Hematopoietic multipotent progenitor cell treated with erythropoietin and hydrocortisone succinate and interleukin-3 and kit ligand, for 8 days (in vitro differentiated cells): Measurements from ENCODE around the gene SLC22A5.
A peak's percentile ranks its signal among the peaks of the same experiment; 100 is the strongest.
"Not testable (repeated sequence)": the region's sequence is repeated elsewhere in the genome, so short reads cannot be mapped to it uniquely, and the experiment has no call there.

ENCODE experiments used
- DNase-seq: peaks from one replicate; pipeline ENCODE4 v3.0.0-alpha.2; 2015

SLC22A5 gene

DNA sequence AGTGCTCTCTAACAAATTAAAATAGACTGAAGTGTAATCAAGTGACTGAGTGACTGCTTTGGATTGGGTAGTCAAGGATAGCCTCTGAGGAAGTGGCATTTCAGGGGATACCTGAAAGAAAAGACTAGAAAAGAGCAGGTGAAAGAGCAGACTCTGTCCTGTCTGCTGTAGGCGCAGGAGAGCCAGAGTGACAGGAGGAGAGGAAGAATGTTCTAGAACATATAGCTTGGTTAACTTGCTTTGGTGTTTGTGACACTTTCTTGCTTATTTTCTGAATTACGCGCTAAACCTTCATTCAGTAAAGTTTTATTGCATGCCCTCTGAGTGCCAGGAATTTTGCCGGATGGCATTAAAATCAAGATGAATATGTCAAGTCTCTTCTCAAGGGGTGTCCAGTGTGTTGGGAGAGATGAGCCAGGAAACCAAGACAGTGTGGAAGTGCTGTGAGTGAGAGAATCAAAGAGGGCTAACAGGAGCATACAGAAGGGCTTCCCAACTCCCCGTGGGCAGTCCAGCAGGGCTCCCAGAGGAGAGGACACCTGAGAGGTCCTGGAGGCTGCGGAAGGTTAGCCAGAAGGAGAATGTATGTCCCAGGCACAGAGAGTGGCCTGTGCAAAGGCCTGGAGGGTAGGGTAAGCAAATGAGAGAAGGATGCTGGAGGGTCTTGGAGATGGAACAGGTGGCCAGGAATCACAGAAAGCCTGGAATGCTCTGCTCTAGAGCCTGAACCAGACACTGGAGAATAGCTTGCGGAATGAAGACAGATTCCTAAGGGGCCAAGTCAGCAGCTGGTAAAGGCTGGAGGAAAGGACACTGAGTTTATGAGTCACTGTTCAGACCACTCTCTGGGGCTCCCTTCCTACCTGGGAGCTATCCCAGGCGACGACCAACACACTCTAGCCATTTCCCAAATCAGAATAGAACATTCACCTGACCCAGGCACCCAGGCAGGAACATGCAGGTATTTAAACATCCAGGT, 59.3 kb downstream of the SLC22A5 start:
- no peak for DNase-seq

DNA sequence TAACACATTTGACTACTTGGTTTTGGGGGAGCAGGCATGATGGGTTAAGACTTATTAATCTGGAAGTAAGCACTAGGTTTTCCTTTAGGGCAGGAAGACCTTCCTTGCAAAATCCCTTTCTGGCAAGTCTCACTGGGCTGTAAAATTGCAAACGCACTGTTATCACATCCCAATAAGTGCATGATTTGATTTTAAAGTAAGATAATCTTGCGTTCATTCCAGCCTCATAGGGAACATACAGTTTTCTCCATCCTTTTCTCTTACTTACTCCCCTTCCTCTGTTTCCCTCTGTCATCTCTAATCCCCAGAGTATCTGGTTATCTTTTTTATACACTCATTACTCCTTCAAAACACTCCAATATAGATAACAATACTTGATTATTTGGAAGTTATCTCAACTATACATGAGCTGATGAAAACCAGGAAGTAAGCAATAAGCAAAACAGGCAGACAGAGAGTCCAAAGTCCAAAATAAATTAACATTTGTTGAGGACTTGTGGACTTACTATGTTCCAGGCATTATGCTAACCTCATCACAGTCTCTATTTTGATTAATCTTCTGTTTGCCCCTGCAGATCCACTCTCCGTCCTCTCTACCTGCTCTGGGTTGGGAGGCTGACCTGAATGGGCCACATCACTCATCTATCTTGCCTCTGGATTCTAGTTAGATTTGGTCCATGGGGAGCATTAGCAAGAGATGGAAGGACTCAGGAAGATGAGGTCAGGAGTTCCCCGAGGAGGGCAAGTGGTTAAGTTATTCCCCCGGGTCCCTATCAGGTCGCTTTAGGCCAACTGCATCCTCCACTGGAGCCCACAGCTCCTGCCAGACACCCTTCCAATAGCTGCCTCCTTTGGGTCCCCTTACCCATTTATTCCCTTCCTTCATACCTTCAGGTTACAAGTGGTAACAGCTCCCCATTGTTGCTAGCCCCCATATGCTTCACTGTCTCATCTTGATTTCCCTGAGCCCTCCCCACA, 60.2 kb downstream of the SLC22A5 start:
- peak; percentile 36 for DNase-seq

DNA sequence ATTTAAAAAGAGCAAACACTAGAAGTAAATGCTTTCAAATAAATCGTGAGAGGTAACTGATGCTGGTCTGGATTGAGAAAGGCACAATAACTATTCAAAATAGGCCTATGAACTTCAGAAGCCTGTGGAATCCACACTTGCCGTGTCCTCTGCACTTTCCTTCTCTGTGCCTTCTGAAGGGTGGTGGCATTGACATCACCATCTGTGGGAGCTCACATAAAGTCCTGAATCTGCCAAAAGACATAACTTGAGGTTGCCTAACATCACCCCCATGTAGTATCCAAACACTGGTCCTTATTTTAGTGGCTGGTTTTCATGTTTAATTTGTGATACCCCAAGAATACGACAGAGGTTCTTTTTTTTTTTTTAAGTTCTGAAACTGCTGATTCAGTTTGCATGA, 61.2 kb downstream of the SLC22A5 start:
- no peak for DNase-seq

DNA sequence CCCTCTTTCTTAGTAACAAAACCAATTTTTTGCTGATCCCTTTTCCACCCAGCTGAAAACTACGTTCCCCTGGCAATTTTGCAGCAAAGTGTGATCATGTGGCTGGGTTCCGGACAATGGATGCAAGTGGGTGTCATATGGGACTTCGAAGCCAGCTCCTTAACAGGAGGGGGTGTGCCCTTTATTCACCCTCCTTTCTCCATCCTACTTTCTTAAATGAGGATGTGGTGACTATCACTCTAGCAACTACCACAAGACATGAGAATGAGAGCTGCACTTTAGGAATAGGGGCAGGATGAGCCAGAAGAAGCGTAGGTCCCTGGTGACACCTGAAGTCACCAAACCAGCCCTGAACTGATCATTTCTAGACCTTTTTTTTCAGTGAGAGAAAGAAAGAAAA, 62.1 kb downstream of the SLC22A5 start:
- no peak for DNase-seq

DNA sequence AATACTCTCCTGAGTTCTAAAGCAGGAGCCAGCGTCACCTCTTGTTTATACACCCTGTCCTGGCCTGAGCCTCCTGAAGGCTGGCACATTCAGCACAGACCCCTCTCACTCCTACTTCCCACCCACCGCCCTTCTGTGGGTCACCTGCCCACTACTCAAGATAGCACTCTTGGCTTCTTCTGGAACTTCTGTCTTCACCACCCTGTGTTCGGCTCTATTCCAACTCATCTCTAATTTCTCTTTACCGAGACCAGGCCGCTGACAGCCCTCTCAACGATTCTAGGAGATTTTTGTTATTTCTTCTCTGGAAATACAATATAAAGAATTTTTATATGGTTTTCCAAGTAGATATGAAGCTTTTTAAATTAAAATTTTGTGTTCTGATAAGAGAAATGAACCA, 63.6 kb downstream of the SLC22A5 start:
- no peak for DNase-seq

DNA sequence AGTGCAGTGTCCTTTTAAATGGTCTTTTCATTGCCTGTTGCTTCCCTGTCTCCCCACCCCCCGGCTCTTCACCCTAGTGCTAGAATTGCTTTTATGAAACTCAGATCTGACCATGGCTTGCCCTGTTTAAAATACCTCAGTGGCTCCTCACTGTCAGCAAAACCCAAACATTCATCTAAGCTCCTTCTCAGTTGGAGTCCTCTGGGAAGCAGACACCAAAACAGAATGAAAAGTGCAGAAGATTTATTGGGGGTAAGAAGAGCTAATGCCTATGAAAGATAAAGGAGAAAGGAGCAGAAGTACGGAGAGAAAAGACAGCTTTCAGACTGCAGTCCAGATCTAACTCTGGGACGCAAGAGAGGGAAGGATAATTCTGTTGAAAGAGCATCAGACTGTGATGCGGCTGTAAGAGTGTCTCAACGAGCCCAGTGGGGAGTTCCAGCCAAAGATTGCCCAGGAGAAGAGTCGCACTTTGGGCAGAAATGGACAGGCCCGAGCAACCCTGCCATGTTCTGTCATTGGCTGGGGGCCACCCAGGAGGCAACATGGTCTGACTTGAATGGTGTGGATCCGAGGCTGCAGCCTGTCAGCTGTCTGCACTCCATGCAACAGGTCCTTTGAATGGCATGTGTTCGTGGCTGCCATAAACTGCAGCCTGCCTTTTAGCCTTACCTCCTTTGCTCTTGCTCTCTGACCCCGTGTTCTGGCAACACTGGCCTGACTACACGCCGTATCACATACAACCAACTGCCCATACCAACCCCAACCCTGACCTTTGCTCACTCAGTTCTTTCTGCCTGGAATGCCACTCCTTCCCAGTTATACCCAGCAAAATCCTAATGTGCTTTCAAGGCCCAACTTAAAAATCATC, 65.1 kb downstream of the SLC22A5 start:
- no peak for DNase-seq

DNA sequence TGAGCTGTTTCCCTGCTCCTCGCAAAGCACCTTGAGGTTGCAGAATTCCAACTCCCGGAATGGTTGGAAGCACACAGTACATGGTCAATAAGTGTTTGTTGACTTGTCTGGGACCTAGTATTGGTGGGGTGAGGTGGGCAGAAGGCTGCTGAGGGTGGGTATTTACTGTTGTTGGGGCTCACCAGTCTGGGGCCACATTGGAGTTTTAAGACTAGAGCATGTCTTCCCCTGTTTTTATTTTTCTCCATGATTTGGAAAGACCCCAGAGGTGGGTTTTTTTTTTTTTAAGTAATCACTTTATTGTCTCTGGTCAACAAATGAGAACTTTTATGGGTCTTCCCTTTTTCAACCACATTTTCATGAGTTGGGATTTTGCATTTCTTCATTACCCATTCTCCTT, 65.9 kb downstream of the SLC22A5 start:
- no peak for DNase-seq

DNA sequence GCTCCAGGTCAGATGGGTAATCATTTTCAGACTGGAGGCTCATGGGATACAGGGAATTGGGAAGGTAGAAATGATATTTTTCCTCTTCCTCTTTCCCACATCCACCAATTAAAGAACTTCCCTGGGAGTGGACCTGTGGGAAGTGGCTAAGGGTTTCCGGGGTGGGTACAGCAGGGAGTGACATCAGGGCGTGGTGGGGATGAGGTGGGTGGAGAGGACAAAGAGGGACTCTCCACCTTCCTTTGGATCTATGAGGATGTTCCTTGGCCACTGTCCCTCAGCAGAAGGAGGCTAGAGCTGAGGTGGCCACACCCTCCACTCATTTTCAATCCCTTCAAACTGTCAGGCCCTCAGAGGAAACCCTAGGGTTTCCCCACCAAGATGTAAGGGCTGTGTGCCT, 66.4 kb downstream of the SLC22A5 start:
- DNase-seq = no peak

DNA sequence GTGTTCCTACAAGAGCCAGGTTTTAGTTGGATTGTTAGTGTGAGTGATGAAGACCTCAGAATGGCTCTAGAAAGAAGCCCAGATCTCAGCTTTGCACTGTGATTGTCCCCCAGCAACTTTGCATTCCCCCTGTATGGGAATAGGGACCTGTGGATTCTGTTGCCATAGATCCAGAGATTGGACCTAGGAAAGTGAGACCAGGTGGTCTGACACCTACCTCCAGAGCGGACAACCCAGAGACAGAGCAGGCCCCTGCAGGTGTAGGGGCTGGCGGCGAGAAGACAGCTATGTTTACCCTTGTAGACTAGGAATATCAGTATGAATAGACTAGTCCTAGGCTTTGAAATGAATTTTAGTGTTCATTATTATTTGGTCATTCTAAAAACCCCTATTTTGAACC, 67.4 kb downstream of the SLC22A5 start:
- no peak for DNase-seq

DNA sequence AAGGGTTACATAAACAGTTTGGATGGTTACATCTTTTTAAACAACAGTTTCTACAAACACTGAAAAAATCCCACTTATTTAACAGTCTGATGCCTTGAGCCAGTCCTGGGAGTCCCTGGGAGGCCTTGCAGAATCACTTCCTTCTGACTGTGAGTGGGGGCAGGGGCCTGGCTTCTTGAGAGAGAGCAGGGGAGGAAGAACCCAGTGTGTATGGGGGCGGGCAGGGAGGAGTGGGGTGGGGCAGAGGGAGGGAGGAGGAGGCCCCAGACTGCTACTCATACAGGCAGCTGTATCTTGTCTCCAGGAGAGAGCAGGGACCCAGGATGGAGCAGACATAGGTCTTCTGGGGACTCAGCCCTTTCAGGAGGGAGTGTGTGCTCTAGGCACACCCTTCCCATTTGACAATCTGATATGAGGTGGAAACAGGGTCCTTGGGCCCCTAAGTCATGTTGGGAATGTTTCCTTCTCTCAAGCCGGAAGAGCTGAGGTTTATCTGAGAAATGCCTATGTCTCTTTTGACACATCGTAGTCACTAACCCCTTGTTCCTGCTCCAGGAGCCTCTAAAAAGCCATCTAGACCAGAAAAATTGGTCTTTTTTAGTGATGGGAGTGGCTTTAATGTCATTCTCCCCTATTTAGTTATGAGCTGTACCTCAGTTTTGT, 68.2 kb downstream of the SLC22A5 start:
- DNase-seq = peak; percentile 51

DNA sequence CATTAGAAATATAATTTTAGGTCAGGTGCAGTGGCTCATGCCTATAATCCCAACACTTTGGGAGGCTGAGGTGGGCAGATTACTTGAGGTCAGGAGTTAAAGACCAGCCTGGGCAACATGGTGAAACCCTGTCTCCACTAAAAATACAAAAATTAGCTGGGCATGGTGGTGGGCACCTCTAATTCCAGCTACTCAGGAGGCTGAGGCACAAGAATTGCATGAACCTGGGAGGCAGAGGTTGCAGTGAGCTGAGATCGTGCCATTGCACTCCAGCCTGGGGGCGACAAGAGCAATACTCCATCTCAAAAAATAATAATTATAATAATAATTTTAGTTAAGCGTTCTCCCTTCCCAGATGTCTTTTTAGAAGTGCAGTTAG, 68.7 kb downstream of the SLC22A5 start:
- not testable (repeated sequence) for DNase-seq

DNA sequence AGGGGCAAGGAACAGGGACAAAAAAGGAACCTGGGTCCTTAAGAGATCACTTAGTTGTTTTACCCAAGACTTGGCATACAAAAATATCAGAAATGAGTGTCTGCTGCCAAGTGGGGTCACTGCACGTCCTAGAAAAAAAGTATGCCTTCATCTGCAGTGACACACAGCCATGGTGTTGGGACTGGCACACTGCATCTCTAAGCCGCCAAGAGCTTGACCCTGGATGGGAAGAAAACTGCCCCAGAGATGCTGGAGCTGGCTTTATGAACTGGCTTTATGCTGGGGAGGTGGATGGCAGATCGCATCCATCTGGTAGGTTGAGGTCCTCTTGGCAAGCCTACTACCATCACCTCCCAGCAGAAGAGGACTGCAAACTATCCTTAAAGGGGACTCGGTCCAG, 69.4 kb downstream of the SLC22A5 start:
- DNase-seq = no peak

DNA sequence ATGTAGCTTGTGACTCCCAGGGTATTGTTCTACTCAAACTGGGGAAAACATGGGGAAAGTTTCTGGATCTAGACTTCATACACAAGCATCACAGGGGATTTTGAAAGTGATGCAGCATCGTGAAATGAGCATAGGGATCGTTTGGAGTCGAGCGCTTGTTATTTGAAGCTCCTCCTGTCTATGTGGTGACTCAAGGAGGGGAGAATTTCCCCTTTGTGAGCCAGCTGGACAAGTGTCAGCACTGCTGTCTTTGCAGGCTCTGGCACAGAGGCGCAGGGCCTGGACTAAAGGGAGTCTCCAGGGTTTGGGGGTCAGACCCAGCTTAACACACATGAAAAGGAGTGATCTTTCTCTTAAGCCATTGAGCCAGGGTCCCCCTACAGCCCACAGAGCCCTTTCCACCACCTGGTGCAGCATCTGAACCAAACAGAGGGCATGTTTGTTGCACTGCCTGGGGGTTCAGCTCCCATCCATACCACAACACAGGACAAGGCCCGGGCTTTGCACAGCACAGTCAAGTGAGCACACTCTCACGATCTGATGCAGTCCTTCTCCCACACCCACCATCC, 70.1 kb downstream of the SLC22A5 start:
- DNase-seq = no peak

DNA sequence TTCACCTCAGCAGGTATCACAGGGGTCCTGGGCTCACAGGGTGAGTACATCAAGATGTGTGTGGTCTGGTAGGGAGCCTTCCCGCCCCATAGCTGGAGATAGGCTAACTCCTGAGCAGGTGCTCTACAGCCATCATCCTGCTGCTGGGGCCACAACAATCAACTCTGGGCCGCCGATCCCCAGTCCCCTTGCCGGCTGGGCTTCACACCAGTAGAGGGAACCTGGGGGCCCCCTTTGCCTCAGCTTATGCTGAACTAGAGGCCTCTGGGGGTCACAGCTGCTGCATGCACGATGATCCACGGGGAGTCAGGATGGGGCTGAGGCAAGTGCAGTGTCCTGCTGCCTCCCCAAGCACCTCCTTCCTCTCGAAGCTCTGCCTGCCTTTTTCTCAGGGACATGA, 74.6 kb downstream of the SLC22A5 start:
- DNase-seq = no peak
